ENCODE measurements around the gene SPOCD1.

The SPOCD1 gene

DNA sequence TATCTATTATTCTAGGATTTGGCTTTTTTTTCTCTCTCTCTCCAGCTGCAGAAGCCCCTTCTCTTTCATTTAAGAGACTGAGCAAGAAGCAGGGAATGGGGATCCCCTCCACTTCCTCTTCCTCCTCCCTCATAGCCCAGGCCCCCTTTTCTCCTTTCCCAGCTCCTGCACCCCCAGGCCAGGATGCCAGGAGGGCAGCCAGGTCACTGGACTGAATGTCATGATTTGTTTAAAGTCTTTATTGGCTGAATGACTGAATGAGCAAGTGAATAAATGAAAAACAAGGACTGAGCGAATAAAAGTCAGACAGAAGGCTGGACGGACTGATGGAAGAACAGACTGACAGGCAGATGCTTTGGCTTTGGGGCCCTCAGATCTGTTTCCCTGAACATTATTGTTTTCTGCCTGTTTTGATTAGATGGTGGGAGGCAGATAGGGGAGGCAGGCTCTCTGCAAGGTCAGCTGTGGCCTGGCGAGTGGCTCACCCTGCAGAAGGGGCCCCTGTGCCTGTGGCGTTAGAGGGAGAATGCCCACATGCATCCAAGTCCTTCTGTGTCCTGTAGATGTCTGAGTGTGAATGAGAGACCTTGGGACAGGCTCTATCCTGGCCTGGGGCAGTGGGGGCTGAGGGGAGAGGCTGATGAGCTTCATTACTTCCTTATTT lies 31.3 kb downstream of the SPOCD1 start:
- Mint-ChIP-seq H3K27ac (peak overlapping the region in 2 of 3 experiments; percentile 88 to 96), H3K27me3 (ENCODE audit: low read depth) (peaks cover 12% of the 10 kb centered on the region), H3K4me3 (peak overlapping the region in 1 of 3 experiments; percentile 10), H3K36me3 (ENCODE audit: low read depth) (no peaks in the 10 kb centered on the region), H3K9me3 (no peaks in the 10 kb centered on the region), H3K4me1 (peaks cover 61% of the 10 kb centered on the region)
- TF ChIP-seq, protein P1, sequence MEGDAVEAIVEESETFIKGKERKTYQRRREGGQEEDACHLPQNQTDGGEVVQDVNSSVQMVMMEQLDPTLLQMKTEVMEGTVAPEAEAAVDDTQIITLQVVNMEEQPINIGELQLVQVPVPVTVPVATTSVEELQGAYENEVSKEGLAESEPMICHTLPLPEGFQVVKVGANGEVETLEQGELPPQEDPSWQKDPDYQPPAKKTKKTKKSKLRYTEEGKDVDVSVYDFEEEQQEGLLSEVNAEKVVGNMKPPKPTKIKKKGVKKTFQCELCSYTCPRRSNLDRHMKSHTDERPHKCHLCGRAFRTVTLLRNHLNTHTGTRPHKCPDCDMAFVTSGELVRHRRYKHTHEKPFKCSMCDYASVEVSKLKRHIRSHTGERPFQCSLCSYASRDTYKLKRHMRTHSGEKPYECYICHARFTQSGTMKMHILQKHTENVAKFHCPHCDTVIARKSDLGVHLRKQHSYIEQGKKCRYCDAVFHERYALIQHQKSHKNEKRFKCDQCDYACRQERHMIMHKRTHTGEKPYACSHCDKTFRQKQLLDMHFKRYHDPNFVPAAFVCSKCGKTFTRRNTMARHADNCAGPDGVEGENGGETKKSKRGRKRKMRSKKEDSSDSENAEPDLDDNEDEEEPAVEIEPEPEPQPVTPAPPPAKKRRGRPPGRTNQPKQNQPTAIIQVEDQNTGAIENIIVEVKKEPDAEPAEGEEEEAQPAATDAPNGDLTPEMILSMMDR (IDR thresholded peaks at IDR 0.05; ENCODE audit: unreplicated experiment in 3 of 3): no peak

DNA sequence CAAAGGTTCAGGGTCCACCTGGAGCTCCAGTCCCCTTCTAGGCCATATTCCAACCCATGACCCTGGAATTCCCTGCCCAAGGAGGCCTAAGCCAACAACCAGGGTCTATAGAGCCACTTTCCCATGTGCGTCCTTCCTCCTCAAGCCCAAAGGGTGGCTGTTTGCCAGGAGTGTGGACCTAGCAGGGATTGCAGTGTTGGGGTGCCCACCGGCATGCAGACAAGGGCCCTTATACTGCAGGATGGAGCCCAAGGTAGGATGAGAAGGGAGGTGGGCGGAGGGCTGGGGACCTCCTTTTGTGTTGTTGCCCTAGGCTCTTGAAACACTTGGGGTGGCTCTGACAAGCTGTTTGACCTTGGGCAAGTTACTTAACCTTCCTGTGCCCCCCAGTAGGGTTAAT lies 32.0 kb downstream of the SPOCD1 start:
- Mint-ChIP-seq H3K27me3 (ENCODE audit: low read depth) (peaks cover 17% of the 10 kb centered on the region), H3K4me3 (no peak overlapping the region), H3K27ac (peak overlapping the region in 2 of 3 experiments; percentile 88 to 96), H3K4me1 (peaks cover 61% of the 10 kb centered on the region), H3K36me3 (ENCODE audit: low read depth) (no peaks in the 10 kb centered on the region), H3K9me3 (no peaks in the 10 kb centered on the region)
- TF ChIP-seq, protein P1 (IDR thresholded peaks at IDR 0.05; ENCODE audit: unreplicated experiment in 3 of 3): no peak

DNA sequence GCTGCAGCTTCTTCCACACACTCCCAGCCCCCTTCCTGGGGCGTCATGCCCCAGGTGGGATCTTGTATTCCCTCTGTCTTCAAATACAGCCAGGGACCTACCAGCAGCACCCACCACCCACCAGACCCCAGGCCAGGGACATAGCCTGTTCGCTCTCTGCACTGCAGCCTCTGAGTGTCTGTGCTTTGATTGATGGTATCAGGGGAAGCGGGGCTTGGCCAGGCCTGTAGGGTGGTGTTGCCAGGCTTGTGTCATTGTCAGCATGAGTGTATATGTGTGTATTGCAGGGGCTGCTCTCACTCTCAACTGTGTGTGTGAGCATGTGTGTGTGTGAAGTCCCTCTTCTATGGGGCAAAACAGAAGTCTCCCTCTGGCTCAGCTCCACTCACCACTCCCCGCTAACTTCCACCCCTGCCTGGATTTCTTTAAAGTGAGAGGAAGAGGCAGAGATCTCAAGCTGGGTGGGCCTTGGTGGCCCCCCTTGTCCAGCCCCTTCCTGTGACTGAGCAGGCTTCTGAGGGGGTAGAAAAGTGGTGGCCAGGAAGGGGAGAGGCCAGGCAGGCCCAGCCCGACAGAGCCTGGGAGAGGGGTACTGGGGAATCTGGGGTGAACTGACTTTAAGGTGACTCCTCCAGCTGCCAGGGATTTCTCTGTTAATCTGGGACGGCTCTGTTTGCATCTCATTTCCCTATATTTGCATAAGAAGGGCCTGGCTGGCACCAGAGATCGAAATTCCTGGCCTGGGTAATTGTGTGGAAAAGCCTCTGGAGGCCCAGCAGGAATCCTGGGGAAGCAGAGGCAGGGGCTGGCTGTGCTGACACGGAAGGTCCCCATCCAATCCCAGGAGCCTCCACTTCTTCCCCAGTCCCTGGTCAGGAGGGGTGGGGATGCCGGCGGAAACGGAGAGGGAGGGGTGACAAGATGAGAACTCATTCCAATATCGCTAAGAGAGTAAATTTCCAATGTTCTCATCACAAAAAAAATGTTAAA lies 33.1 kb downstream of the SPOCD1 start:
- peak overlapping the region; percentile 5 to 50 (median 9) for H3K4me3 Mint-ChIP-seq
- TF ChIP-seq, protein P1 (IDR thresholded peaks at IDR 0.05; ENCODE audit: unreplicated experiment in 3 of 3): no peak

DNA sequence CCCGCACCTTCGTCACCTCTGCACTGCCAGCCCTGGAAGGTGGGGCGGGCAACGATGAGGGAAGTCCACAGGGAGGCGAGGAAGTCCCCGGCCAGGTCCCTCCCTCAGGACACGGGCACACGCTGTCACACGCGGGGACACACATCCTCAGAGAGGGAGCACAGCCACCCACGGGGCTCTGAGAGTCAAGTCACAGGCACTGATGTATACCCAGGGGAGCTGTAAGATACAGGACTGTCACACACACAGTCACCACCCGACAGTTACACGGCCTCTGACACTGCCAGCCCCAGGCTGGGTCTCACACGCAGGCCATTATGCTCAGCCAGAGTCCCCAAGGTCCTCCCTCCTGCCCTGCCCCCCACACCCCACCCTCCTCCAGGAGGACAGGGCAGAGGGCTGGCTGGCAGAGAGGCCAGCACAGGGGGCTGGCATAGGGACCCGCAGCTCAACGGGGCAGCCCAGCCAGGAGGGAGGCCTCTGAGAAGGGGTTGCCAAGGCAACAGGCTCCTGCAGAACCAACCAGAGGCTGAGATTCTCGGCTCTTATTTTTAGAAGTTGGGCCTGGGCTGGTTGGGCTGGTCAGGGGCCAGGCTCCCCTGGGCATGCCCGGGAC lies 34.0 kb downstream of the SPOCD1 start:
- Mint-ChIP-seq H3K9me3 (no peaks in the 10 kb centered on the region), H3K27ac (peak overlapping the region; percentile 74 to 96 (median 88)), H3K4me1 (peaks cover 58% of the 10 kb centered on the region), H3K27me3 (ENCODE audit: low read depth) (peaks cover 19% of the 10 kb centered on the region), H3K36me3 (ENCODE audit: low read depth) (no peaks in the 10 kb centered on the region), H3K4me3 (peak overlapping the region in 2 of 3 experiments; percentile 9 to 50)
- TF ChIP-seq, protein P1 (IDR thresholded peaks at IDR 0.05; ENCODE audit: unreplicated experiment in 3 of 3): no peak

More for the DNA sequence above, 33.1 kb downstream of the SPOCD1 start:
- no peaks in the 10 kb centered on the region for H3K36me3 Mint-ChIP-seq (ENCODE audit: low read depth)
- H3K27me3 Mint-ChIP-seq (ENCODE audit: low read depth): peaks cover 15% of the 10 kb centered on the region
- peak overlapping the region; percentile 83 to 96 (median 86) for H3K27ac Mint-ChIP-seq
- H3K9me3 Mint-ChIP-seq: no peaks in the 10 kb centered on the region
- peaks cover 57% of the 10 kb centered on the region for H3K4me1 Mint-ChIP-seq

DNA sequence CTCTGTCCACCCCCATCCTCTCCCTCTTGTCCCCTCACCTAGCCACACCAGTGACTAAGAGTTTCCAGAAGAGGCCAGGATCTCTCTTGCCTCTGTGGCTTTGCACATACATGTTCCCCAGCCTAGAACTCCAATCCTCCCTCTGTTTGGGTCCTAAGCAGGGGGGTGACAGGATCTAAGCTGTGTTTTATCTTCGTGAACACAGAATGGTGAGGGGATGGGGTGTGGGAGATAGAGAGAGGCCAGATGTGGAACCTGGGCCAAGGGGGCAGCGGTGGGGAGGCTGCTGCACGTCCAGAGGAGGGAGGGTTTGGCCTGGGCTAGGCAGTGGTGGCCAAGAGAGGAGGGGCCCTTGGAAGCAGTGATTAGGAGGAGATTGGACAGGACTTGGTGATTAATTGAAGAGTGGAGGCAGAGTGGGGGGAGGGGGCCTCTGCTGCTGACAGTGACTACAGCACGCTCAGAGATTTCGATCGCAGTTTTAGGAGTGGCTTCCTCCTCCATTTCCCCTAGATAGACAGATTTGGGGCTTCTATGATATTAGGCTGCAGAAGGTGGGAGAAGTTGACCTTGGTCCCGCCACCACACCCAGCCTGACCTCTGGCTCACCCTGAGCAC lies 34.6 kb downstream of the SPOCD1 start:
- peak overlapping the region; percentile 74 to 94 (median 88) for H3K27ac Mint-ChIP-seq
- H3K4me3 Mint-ChIP-seq: peak overlapping the region in 2 of 3 experiments; percentile 34 to 38
- H3K27me3 Mint-ChIP-seq (ENCODE audit: low read depth): peaks cover 19% of the 10 kb centered on the region
- peaks cover 60% of the 10 kb centered on the region for H3K4me1 Mint-ChIP-seq
- H3K36me3 Mint-ChIP-seq (ENCODE audit: low read depth): no peaks in the 10 kb centered on the region
- TF ChIP-seq, protein P1 (IDR thresholded peaks at IDR 0.05; ENCODE audit: unreplicated experiment in 3 of 3): no peak
- H3K9me3 Mint-ChIP-seq: no peaks in the 10 kb centered on the region
